Measurements from ENCODE around the gene ARMH2. TPM values are rescaled to one million over a fixed set of nuclear protein-coding genes. Genes with fewer than 3 reads are reported as not detected.

The ARMH2 gene
- total and polyA plus RNA-seq, 8 donors: not detected

GRCh38 chr6:24821860-24822444 lies 23.2 kb upstream of the ARMH2 start:
- no peaks in the 10 kb centered on the region for H3K9me3 ChIP-seq
- 87 to 96% (median 93%) methylated on average over 3 of the region's 3 CpGs for WGBS, 5 donors

GRCh38 chr6:24818346-24818745 lies 19.6 kb upstream of the ARMH2 start:
- TF ChIP-seq POLR2AphosphoS5 (IDR thresholded peaks at IDR 0.05) (no peak), EP300 (IDR thresholded peaks at IDR 0.05) (no peak), CTCF (IDR thresholded peaks at IDR 0.05) (no peak), POLR2A (IDR thresholded peaks at IDR 0.05) (no peak)
- intact Hi-C loops (cut with DNase I; ENCODE audit: low total_unique reads): no loop called here
- WGBS, 5 donors: 84 to 96% (median 92%) methylated on average over 2 of the region's 2 CpGs
- no peaks in the 10 kb centered on the region for H3K9me3 ChIP-seq
- no peak overlapping the region for H3K27ac ChIP-seq
- peaks cover 0 to 20% (median 7%) of the 10 kb centered on the region in 4 donors for H3K36me3 ChIP-seq
- DNase-seq: no peak
- H3K27me3 ChIP-seq: no peaks in the 10 kb centered on the region
- no peak overlapping the region for H3K4me3 ChIP-seq
- H3K4me1 ChIP-seq: no peaks in the 10 kb centered on the region

More at GRCh38 chr6:24821860-24822444, 23.2 kb upstream of the ARMH2 start:
- H3K36me3 ChIP-seq: peaks cover 0 to 32% (median 27%) of the 10 kb centered on the region in 4 donors
- no peak overlapping the region for H3K4me3 ChIP-seq
- no peak for DNase-seq
- no peaks in the 10 kb centered on the region for H3K27me3 ChIP-seq
- no peaks in the 10 kb centered on the region for H3K4me1 ChIP-seq
- no peak overlapping the region for H3K27ac ChIP-seq
- TF ChIP-seq EP300 (IDR thresholded peaks at IDR 0.05) (no peak), POLR2A (IDR thresholded peaks at IDR 0.05) (no peak), CTCF (IDR thresholded peaks at IDR 0.05) (no peak), POLR2AphosphoS5 (IDR thresholded peaks at IDR 0.05) (no peak)
- intact Hi-C loops (cut with DNase I; ENCODE audit: low total_unique reads): no loop called here

GRCh38 chr6:24809728-24810127 lies 11.0 kb upstream of the ARMH2 start:
- Histone ChIP-seq H3K9me3 (no peaks in the 10 kb centered on the region), H3K27me3 (no peaks in the 10 kb centered on the region), H3K36me3 (peaks cover 0 to 44% (median 31%) of the 10 kb centered on the region in 4 donors), H3K4me1 (no peaks in the 10 kb centered on the region), H3K27ac (no peak overlapping the region), H3K4me3 (no peak overlapping the region)
- DNase-seq: no peak
- 78 to 96% (median 91%) methylated on average over 3 of the region's 3 CpGs for WGBS, 5 donors
- no peak for TF ChIP-seq POLR2AphosphoS5 (IDR thresholded peaks at IDR 0.05)
- no peak for TF ChIP-seq CTCF (IDR thresholded peaks at IDR 0.05)
- TF ChIP-seq EP300 (IDR thresholded peaks at IDR 0.05): no peak
- no peak for TF ChIP-seq POLR2A (IDR thresholded peaks at IDR 0.05)
- intact Hi-C loops (cut with DNase I; ENCODE audit: low total_unique reads): no loop called here

GRCh38 chr6:24807584-24807983 lies 8.9 kb upstream of the ARMH2 start:
- DNase-seq: no peak
- Histone ChIP-seq H3K4me1 (no peaks in the 10 kb centered on the region), H3K9me3 (no peaks in the 10 kb centered on the region), H3K4me3 (no peak overlapping the region), H3K27me3 (no peaks in the 10 kb centered on the region), H3K27ac (no peak overlapping the region), H3K36me3 (peaks cover 0 to 44% (median 32%) of the 10 kb centered on the region in 4 donors)
- WGBS, 5 donors: 93 to 99% (median 97%) methylated on average over 3 of the region's 3 CpGs
- TF ChIP-seq EP300 (IDR thresholded peaks at IDR 0.05): no peak
- intact Hi-C loops (cut with DNase I; ENCODE audit: low total_unique reads): no loop called here

All from stomach (tissue), 9 donors.